Measurements from ENCODE around the gene CNOT3.

CNOT3 gene

DNA sequence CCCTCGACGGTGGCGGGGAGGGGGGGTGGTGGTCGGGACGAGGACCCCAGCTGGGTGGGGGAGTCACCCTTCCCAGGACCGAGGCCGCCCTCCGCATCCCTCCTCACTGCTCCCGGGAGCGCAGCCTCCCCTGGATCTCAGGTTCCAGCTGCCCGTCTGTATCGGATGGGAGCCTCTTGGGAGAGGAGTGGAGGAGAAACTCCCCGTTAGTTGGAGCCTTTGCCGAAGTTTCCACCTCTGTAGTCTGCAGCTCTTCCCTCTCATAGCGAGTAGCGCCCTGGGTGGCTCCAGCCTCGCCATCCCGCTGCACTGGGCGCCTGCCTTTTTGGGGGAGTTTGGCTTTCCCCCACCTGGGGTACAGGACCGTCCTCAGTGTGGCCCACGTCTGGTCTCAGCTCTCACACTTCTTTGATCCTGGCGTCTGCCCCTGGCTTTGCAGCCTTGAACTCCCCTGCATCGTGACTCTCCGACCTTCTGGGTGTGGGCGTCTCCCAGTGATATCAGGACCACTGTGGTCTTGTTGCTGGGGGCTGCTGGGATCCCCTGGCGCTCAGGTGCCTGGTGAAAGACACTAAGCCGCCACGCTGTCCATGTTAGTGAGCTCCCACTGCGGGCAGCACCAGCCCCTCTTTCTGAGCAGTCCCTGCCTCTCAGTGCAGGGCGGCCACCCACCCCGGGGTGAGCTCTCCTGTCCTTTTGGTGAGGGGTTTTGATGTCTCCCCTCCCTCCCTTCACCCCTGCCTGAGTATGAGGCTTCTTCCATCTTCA is 1.1 kb downstream of the CNOT3 start:
- TF ChIP-seq ELF4 (IDR thresholded peaks at IDR 0.05) (no peak), FOXK2 (IDR thresholded peaks at IDR 0.05) (no peak)
- ChIA-PET POLR2A (interaction anchor here (1.0 to 1.1 kb wide), 2 partner anchors 14 to 23 kb away, joined by 3 to 4 read pairs; partner anchors contain the start of genes PRPF31 and TFPT), CTCF (no interaction called here)
- no peak for DNase-seq (ENCODE audit: extremely low spot score)

- CTCF ChIA-PET: no interaction called here
These were observed 3.8 kb downstream of the CNOT3 start for GRCh38 chr19:54141356-54141755.

GRCh38 chr19:54142166-54142780 is 4.7 kb downstream of the CNOT3 start:
- CTCF ChIA-PET: no interaction called here
- DNase-seq (ENCODE audit: extremely low spot score): no peak
- POLR2A ChIA-PET: interaction anchor here (1.0 kb wide), 1 partner anchor 27 kb away, joined by 3 read pairs; the partner anchor contains the start of gene TFPT
- TF ChIP-seq HDGF (IDR thresholded peaks at IDR 0.05; ENCODE audit: borderline replicate concordance) (no peak), TARDBP (IDR thresholded peaks at IDR 0.05) (no peak), ARNT (IDR thresholded peaks at IDR 0.05) (no peak), ZNF384 (IDR thresholded peaks at IDR 0.05) (no peak), NFRKB (IDR thresholded peaks at IDR 0.05) (no peak), LEF1 (IDR thresholded peaks at IDR 0.05; ENCODE audit: borderline replicate concordance) (no peak), ELF4 (IDR thresholded peaks at IDR 0.05) (no peak), FOXM1 (IDR thresholded peaks at IDR 0.05; ENCODE audit: borderline replicate concordance) (no peak), FOXA1 (IDR thresholded peaks at IDR 0.05) (no peak), SUZ12 (IDR thresholded peaks at IDR 0.05) (no peak), SP1 (IDR thresholded peaks at IDR 0.05) (no peak), BHLHE40 (IDR thresholded peaks at IDR 0.05; ENCODE audit: borderline replicate concordance) (no peak)
- TF ChIP-seq, protein P1, sequence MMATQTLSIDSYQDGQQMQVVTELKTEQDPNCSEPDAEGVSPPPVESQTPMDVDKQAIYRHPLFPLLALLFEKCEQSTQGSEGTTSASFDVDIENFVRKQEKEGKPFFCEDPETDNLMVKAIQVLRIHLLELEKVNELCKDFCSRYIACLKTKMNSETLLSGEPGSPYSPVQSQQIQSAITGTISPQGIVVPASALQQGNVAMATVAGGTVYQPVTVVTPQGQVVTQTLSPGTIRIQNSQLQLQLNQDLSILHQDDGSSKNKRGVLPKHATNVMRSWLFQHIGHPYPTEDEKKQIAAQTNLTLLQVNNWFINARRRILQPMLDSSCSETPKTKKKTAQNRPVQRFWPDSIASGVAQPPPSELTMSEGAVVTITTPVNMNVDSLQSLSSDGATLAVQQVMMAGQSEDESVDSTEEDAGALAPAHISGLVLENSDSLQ (IDR thresholded peaks at IDR 0.05): no peak

More at GRCh38 chr19:54141356-54141755, 3.8 kb downstream of the CNOT3 start:
- POLR2A ChIA-PET: interaction anchor here (0.6 kb wide), 1 partner anchor 10 kb away, joined by 3 read pairs; no protein-coding TSS in a partner anchor
- DNase-seq (ENCODE audit: extremely low spot score): no peak
- TF ChIP-seq, protein P1 (IDR thresholded peaks at IDR 0.05): no peak
- TF ChIP-seq SP1 (IDR thresholded peaks at IDR 0.05) (no peak), SUZ12 (IDR thresholded peaks at IDR 0.05) (no peak), BHLHE40 (IDR thresholded peaks at IDR 0.05; ENCODE audit: borderline replicate concordance) (no peak), CTBP1 (IDR thresholded peaks at IDR 0.05; ENCODE audit: borderline replicate concordance) (no peak), FOXK2 (IDR thresholded peaks at IDR 0.05) (no peak), ARNT (IDR thresholded peaks at IDR 0.05) (no peak), LEF1 (IDR thresholded peaks at IDR 0.05; ENCODE audit: borderline replicate concordance) (no peak), L3MBTL2 (conservative IDR thresholded peaks at IDR 0.05) (no peak), TARDBP (IDR thresholded peaks at IDR 0.05) (no peak), ELF4 (IDR thresholded peaks at IDR 0.05) (no peak), ZNF384 (IDR thresholded peaks at IDR 0.05) (no peak), FOXM1 (IDR thresholded peaks at IDR 0.05; ENCODE audit: borderline replicate concordance) (no peak), HDGF (IDR thresholded peaks at IDR 0.05; ENCODE audit: borderline replicate concordance) (no peak), FOXA1 (IDR thresholded peaks at IDR 0.05) (no peak), NFRKB (IDR thresholded peaks at IDR 0.05) (no peak)

- TF ChIP-seq FOXA1 (IDR thresholded peaks at IDR 0.05) (no peak), BHLHE40 (IDR thresholded peaks at IDR 0.05; ENCODE audit: borderline replicate concordance) (no peak), SUZ12 (IDR thresholded peaks at IDR 0.05) (no peak), ELF4 (IDR thresholded peaks at IDR 0.05) (no peak), HDGF (IDR thresholded peaks at IDR 0.05; ENCODE audit: borderline replicate concordance) (no peak), FOXM1 (IDR thresholded peaks at IDR 0.05; ENCODE audit: borderline replicate concordance) (no peak), LEF1 (IDR thresholded peaks at IDR 0.05; ENCODE audit: borderline replicate concordance) (no peak), NFRKB (IDR thresholded peaks at IDR 0.05) (no peak), ARNT (IDR thresholded peaks at IDR 0.05) (no peak), ZNF384 (IDR thresholded peaks at IDR 0.05) (no peak), FOXK2 (IDR thresholded peaks at IDR 0.05) (no peak), TARDBP (IDR thresholded peaks at IDR 0.05) (no peak), L3MBTL2 (conservative IDR thresholded peaks at IDR 0.05) (no peak), SP1 (IDR thresholded peaks at IDR 0.05) (no peak), CTBP1 (IDR thresholded peaks at IDR 0.05; ENCODE audit: borderline replicate concordance) (no peak)
- TF ChIP-seq, protein P1 (IDR thresholded peaks at IDR 0.05): no peak
- DNase-seq (ENCODE audit: extremely low spot score): no peak
- CTCF ChIA-PET: no interaction called here
- POLR2A ChIA-PET: no interaction called here
These were observed 8.1 kb downstream of the CNOT3 start for GRCh38 chr19:54145541-54146158.

DNA sequence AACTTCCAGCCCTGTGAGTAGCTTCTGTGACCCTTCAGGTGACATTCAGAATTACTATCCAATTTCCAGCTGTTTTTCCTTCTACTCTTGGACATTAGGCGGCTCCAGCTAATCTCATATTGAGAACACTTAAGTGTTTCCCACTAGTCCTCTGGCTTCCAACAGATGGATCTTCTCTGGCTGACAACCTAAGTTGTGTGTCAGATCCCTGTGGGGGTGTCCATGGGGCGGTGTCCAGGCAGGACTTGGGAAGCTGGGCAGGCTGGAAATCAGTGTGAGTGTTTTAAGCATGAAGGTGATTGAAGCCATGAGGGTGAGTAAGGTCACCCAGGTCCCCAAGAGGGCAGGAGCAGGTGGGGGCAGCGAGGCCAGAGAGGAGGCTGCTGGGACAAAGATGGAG is 10.1 kb downstream of the CNOT3 start:
- POLR2A ChIA-PET: interaction anchor here (0.6 to 0.8 kb wide), 2 partner anchors 11 to 12 kb away, joined by 3 to 4 read pairs; partner anchors contain the start of gene LENG1
- no peak for DNase-seq (ENCODE audit: extremely low spot score)
- CTCF ChIA-PET: no interaction called here
- TF ChIP-seq LEF1 (IDR thresholded peaks at IDR 0.05; ENCODE audit: borderline replicate concordance) (no peak), CTBP1 (IDR thresholded peaks at IDR 0.05; ENCODE audit: borderline replicate concordance) (no peak), ELF4 (IDR thresholded peaks at IDR 0.05) (no peak)

Data from HEK293T (cell line).